ENCODE measurements around the gene ZNF628.

- TF ChIP-seq GATA2 (IDR thresholded peaks at IDR 0.05; ENCODE audit: low read depth, low read length) (no peak), GATA3 (IDR thresholded peaks at IDR 0.05; ENCODE audit: low read depth, low read length) (no peak)
These were observed 14.3 kb upstream of the ZNF628 start for GRCh38 chr19:55461974-55462626.
